Measurements from ENCODE around the gene CLCN5. TPM values are rescaled to one million over a fixed set of nuclear protein-coding genes. Genes with fewer than 3 reads are reported as not detected.
A peak's percentile ranks its signal among the peaks of the same experiment; 100 is the strongest.

The CLCN5 gene
- total RNA-seq, 1 experiment from 2014 or later, result 4.9 TPM

GRCh38 chrX:50035126-50035525, 112.7 kb downstream of the CLCN5 start:
- Mint-ChIP-seq H3K36me3 (ENCODE audit: insufficient read depth, unreplicated experiment) (no peaks in the 10 kb centered on the region), H3K27me3 (ENCODE audit: insufficient read depth, unreplicated experiment) (peaks cover 15% of the 10 kb centered on the region), H3K27ac (ENCODE audit: low read depth, unreplicated experiment) (no peak overlapping the region), H3K4me1 (ENCODE audit: insufficient read depth, unreplicated experiment) (no peaks in the 10 kb centered on the region), H3K4me3 (ENCODE audit: unreplicated experiment) (no peak overlapping the region), H3K9me3 (ENCODE audit: unreplicated experiment) (peaks cover 6% of the 10 kb centered on the region)
- no peak for TF ChIP-seq CTCF (IDR thresholded peaks at IDR 0.05; ENCODE audit: unreplicated experiment)
- intact Hi-C loops (cut with micrococcal nuclease), result loop anchor here (5.0 kb wide), 1 partner anchor 38 kb away; no protein-coding TSS in a partner anchor
- POLR2A ChIA-PET, result no interaction called here
- BruUV-seq (replicated peaks), result no TSS peak
- no peak for DNase-seq (ENCODE audit: unreplicated experiment)
- CTCF ChIA-PET, result interaction anchor here (0.6 kb wide), 1 partner anchor 28 kb away, joined by 3 read pairs; no protein-coding TSS in a partner anchor

GRCh38 chrX:50036426-50036825, 114.0 kb downstream of the CLCN5 start:
- intact Hi-C loops (cut with micrococcal nuclease), result loop anchor here (5.0 kb wide), 1 partner anchor 39 kb away; no protein-coding TSS in a partner anchor
- ChIA-PET CTCF (interaction anchor here (0.7 kb wide), 1 partner anchor 254 kb away, joined by 3 read pairs; no protein-coding TSS in a partner anchor), POLR2A (no interaction called here)
- Mint-ChIP-seq H3K4me1 (ENCODE audit: insufficient read depth, unreplicated experiment) (no peaks in the 10 kb centered on the region), H3K27me3 (ENCODE audit: insufficient read depth, unreplicated experiment) (peaks cover 15% of the 10 kb centered on the region), H3K27ac (ENCODE audit: low read depth, unreplicated experiment) (no peak overlapping the region), H3K4me3 (ENCODE audit: unreplicated experiment) (no peak overlapping the region), H3K36me3 (ENCODE audit: insufficient read depth, unreplicated experiment) (no peaks in the 10 kb centered on the region), H3K9me3 (ENCODE audit: unreplicated experiment) (peaks cover 6% of the 10 kb centered on the region)
- TF ChIP-seq CTCF (IDR thresholded peaks at IDR 0.05; ENCODE audit: unreplicated experiment), result no peak
- no TSS peak for BruUV-seq (replicated peaks)
- no peak for DNase-seq (ENCODE audit: unreplicated experiment)

GRCh38 chrX:50045823-50046222, 123.4 kb downstream of the CLCN5 start:
- POLR2A ChIA-PET, result no interaction called here
- H3K9me3 Mint-ChIP-seq (ENCODE audit: unreplicated experiment), result no peaks in the 10 kb centered on the region
- TF ChIP-seq CTCF (IDR thresholded peaks at IDR 0.05; ENCODE audit: unreplicated experiment), result no peak
- H3K27ac Mint-ChIP-seq (ENCODE audit: low read depth, unreplicated experiment), result no peak overlapping the region
- CTCF ChIA-PET, result no interaction called here
- no peaks in the 10 kb centered on the region for H3K36me3 Mint-ChIP-seq (ENCODE audit: insufficient read depth, unreplicated experiment)
- no peak for DNase-seq (ENCODE audit: unreplicated experiment)
- BruUV-seq (replicated peaks), result no TSS peak
- intact Hi-C loops (cut with micrococcal nuclease), result no loop called here
- no peaks in the 10 kb centered on the region for H3K4me1 Mint-ChIP-seq (ENCODE audit: insufficient read depth, unreplicated experiment)
- no peak overlapping the region for H3K4me3 Mint-ChIP-seq (ENCODE audit: unreplicated experiment)
- H3K27me3 Mint-ChIP-seq (ENCODE audit: insufficient read depth, unreplicated experiment), result peaks cover 17% of the 10 kb centered on the region

GRCh38 chrX:50049228-50049627, 126.8 kb downstream of the CLCN5 start:
- DNase-seq (ENCODE audit: unreplicated experiment), result peak; percentile 2
- CTCF ChIA-PET, result no interaction called here
- BruUV-seq (replicated peaks), result no TSS peak

More at GRCh38 chrX:50049228-50049627, 126.8 kb downstream of the CLCN5 start:
- intact Hi-C loops (cut with micrococcal nuclease), result no loop called here
- no peak for TF ChIP-seq CTCF (IDR thresholded peaks at IDR 0.05; ENCODE audit: unreplicated experiment)
- POLR2A ChIA-PET, result no interaction called here
- no peaks in the 10 kb centered on the region for H3K9me3 Mint-ChIP-seq (ENCODE audit: unreplicated experiment)
- H3K27ac Mint-ChIP-seq (ENCODE audit: low read depth, unreplicated experiment), result no peak overlapping the region
- no peaks in the 10 kb centered on the region for H3K36me3 Mint-ChIP-seq (ENCODE audit: insufficient read depth, unreplicated experiment)
- no peaks in the 10 kb centered on the region for H3K4me1 Mint-ChIP-seq (ENCODE audit: insufficient read depth, unreplicated experiment)
- H3K27me3 Mint-ChIP-seq (ENCODE audit: insufficient read depth, unreplicated experiment), result peaks cover 45% of the 10 kb centered on the region
- H3K4me3 Mint-ChIP-seq (ENCODE audit: unreplicated experiment), result no peak overlapping the region

Data from MCF 10A (cell line).